Upper lobe of left lung (tissue), 4 donors: ENCODE measurements around the gene DELE1.

Experiments
- EP300 ChIP-seq, 4 donors: sonication (generic); formaldehyde crosslinking; IDR thresholded peaks; one replicate each; pipeline ENCODE4 v1.5.1; 2017; ENCODE audit warnings: antibody characterized with exemption in 4 of 4, control low read depth in 2 of 4
- POLR2A ChIP-seq, 4 donors: fragments of 450-650 bp; IDR thresholded peaks; one replicate each; pipeline ENCODE4 v1.5.1; 2016 to 2017; ENCODE audit warnings: antibody characterized with exemption in 4 of 4, mild to moderate bottlenecking in 2 of 4

DNA sequence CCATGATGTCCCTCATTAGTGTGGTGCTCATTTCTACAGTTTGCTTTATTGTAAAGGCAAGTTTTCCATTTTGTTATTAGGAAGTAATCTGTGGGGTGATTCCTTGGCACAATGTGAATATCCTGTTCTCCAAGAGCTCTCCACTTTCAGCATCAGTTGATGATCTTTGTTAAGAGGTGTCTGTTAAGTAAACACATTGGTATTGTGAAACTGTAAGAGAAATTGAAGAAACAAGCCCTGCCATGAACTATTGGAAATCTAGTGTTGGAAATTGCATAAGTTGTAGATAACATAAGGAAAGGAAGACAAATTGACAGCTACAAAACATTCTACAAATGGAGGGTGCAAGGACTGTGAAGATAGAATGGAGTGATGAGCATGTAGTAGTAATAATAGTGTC, 62.4 kb downstream of the DELE1 start:
- no peak for TF ChIP-seq EP300 (IDR thresholded peaks at IDR 0.05)
- TF ChIP-seq POLR2A (IDR thresholded peaks at IDR 0.05), result no peak
